ENCODE data around the gene AMMECR1. TPM values are rescaled to one million over a fixed set of nuclear protein-coding genes. Genes with fewer than 3 reads are reported as not detected.

AMMECR1 gene
- total RNA-seq, 2 experiments from 2014 or later: 3.7 to 4.1 TPM

- CTCF ChIA-PET: no interaction called here
- Mint-ChIP-seq H3K27me3 (ENCODE audit: low read depth) (no peaks in the 10 kb centered on the region), H3K4me3 (no peak overlapping the region), H3K36me3 (ENCODE audit: low read depth) (peaks cover 6% of the 10 kb centered on the region), H3K4me1 (ENCODE audit: low read depth) (peaks cover 27% of the 10 kb centered on the region), H3K27ac (no peak overlapping the region), H3K9me3 (no peaks in the 10 kb centered on the region)
- no peak for DNase-seq
- intact Hi-C loops (cut with micrococcal nuclease): no loop called here
Observed at GRCh38 chrX:110218591-110218990, 99.3 kb downstream of the AMMECR1 start.

GRCh38 chrX:110216027-110216426 is 101.9 kb downstream of the AMMECR1 start:
- CTCF ChIA-PET: no interaction called here
- no peak for DNase-seq
- Mint-ChIP-seq H3K9me3 (no peaks in the 10 kb centered on the region), H3K27me3 (ENCODE audit: low read depth) (no peaks in the 10 kb centered on the region), H3K4me1 (ENCODE audit: low read depth) (peaks cover 25% of the 10 kb centered on the region), H3K36me3 (ENCODE audit: low read depth) (peaks cover 6% of the 10 kb centered on the region), H3K4me3 (no peak overlapping the region), H3K27ac (no peak overlapping the region)
- intact Hi-C loops (cut with micrococcal nuclease): no loop called here

GRCh38 chrX:110215411-110215810 is 102.5 kb downstream of the AMMECR1 start:
- H3K4me1 Mint-ChIP-seq (ENCODE audit: low read depth): peaks cover 27% of the 10 kb centered on the region
- DNase-seq: no peak
- H3K9me3 Mint-ChIP-seq: no peaks in the 10 kb centered on the region
- intact Hi-C loops (cut with micrococcal nuclease): no loop called here
- H3K36me3 Mint-ChIP-seq (ENCODE audit: low read depth): peaks cover 6% of the 10 kb centered on the region
- no peak overlapping the region for H3K27ac Mint-ChIP-seq
- no peak overlapping the region for H3K4me3 Mint-ChIP-seq
- CTCF ChIA-PET: no interaction called here
- no peaks in the 10 kb centered on the region for H3K27me3 Mint-ChIP-seq (ENCODE audit: low read depth)

- Mint-ChIP-seq H3K27me3 (ENCODE audit: low read depth) (no peaks in the 10 kb centered on the region), H3K27ac (no peak overlapping the region), H3K4me1 (ENCODE audit: low read depth) (peaks cover 27% of the 10 kb centered on the region), H3K36me3 (ENCODE audit: low read depth) (peaks cover 6% of the 10 kb centered on the region), H3K4me3 (no peak overlapping the region), H3K9me3 (no peaks in the 10 kb centered on the region)
- DNase-seq: no peak
- CTCF ChIA-PET: no interaction called here
- intact Hi-C loops (cut with micrococcal nuclease): no loop called here
Observed at GRCh38 chrX:110214684-110215083, 103.2 kb downstream of the AMMECR1 start.

- no peaks in the 10 kb centered on the region for H3K9me3 Mint-ChIP-seq
Observed at GRCh38 chrX:110213183-110213582, 104.7 kb downstream of the AMMECR1 start.

GRCh38 chrX:110212299-110212698 is 105.6 kb downstream of the AMMECR1 start:
- H3K4me3 Mint-ChIP-seq: no peak overlapping the region
- no peak for DNase-seq
- peaks cover 14% of the 10 kb centered on the region for H3K4me1 Mint-ChIP-seq (ENCODE audit: low read depth)
- no peaks in the 10 kb centered on the region for H3K9me3 Mint-ChIP-seq
- intact Hi-C loops (cut with micrococcal nuclease): no loop called here
- H3K27me3 Mint-ChIP-seq (ENCODE audit: low read depth): no peaks in the 10 kb centered on the region
- no peak overlapping the region for H3K27ac Mint-ChIP-seq
- CTCF ChIA-PET: no interaction called here
- peaks cover 6% of the 10 kb centered on the region for H3K36me3 Mint-ChIP-seq (ENCODE audit: low read depth)

More at GRCh38 chrX:110213183-110213582, 104.7 kb downstream of the AMMECR1 start:
- Mint-ChIP-seq H3K27me3 (ENCODE audit: low read depth) (no peaks in the 10 kb centered on the region), H3K4me1 (ENCODE audit: low read depth) (peaks cover 21% of the 10 kb centered on the region), H3K36me3 (ENCODE audit: low read depth) (peaks cover 6% of the 10 kb centered on the region), H3K27ac (no peak overlapping the region), H3K4me3 (no peak overlapping the region)
- intact Hi-C loops (cut with micrococcal nuclease): no loop called here
- no peak for DNase-seq
- CTCF ChIA-PET: no interaction called here

- intact Hi-C loops (cut with micrococcal nuclease): no loop called here
- H3K36me3 Mint-ChIP-seq (ENCODE audit: low read depth): peaks cover 6% of the 10 kb centered on the region
- no peak for DNase-seq
- CTCF ChIA-PET: interaction anchor here (0.6 kb wide), 1 partner anchor 97 kb away, joined by 6 read pairs; no protein-coding TSS in a partner anchor
- H3K27ac Mint-ChIP-seq: no peak overlapping the region
- H3K4me3 Mint-ChIP-seq: no peak overlapping the region
- peaks cover 12% of the 10 kb centered on the region for H3K4me1 Mint-ChIP-seq (ENCODE audit: low read depth)
- H3K27me3 Mint-ChIP-seq (ENCODE audit: low read depth): no peaks in the 10 kb centered on the region
- H3K9me3 Mint-ChIP-seq: no peaks in the 10 kb centered on the region
Observed at GRCh38 chrX:110211340-110211739, 106.5 kb downstream of the AMMECR1 start.

- Mint-ChIP-seq H3K9me3 (no peaks in the 10 kb centered on the region), H3K27me3 (ENCODE audit: low read depth) (no peaks in the 10 kb centered on the region), H3K36me3 (ENCODE audit: low read depth) (peaks cover 4% of the 10 kb centered on the region), H3K4me3 (no peak overlapping the region), H3K27ac (no peak overlapping the region), H3K4me1 (ENCODE audit: low read depth) (peaks cover 10% of the 10 kb centered on the region)
- CTCF ChIA-PET: interaction anchor here (0.6 to 1.0 kb wide), 2 partner anchors 180 to 1110 kb away, joined by 3 read pairs; no protein-coding TSS in a partner anchor
- no peak for DNase-seq
- intact Hi-C loops (cut with micrococcal nuclease): no loop called here
Observed at GRCh38 chrX:110210417-110211139, 107.3 kb downstream of the AMMECR1 start.

- intact Hi-C loops (cut with micrococcal nuclease): no loop called here
- peaks cover 1% of the 10 kb centered on the region for H3K36me3 Mint-ChIP-seq (ENCODE audit: low read depth)
- no peak overlapping the region for H3K4me3 Mint-ChIP-seq
Observed at GRCh38 chrX:110208092-110208491, 109.8 kb downstream of the AMMECR1 start.

GRCh38 chrX:110204986-110205385 is 112.9 kb downstream of the AMMECR1 start:
- Mint-ChIP-seq H3K27me3 (ENCODE audit: low read depth) (no peaks in the 10 kb centered on the region), H3K4me1 (ENCODE audit: low read depth) (peaks cover 11% of the 10 kb centered on the region), H3K9me3 (no peaks in the 10 kb centered on the region), H3K36me3 (ENCODE audit: low read depth) (peaks cover 1% of the 10 kb centered on the region), H3K4me3 (no peak overlapping the region), H3K27ac (no peak overlapping the region)
- CTCF ChIA-PET: interaction anchor here (1.1 kb wide), 1 partner anchor 37 kb away, joined by 3 read pairs; no protein-coding TSS in a partner anchor
- no peak for DNase-seq
- intact Hi-C loops (cut with micrococcal nuclease): no loop called here

More at GRCh38 chrX:110208092-110208491, 109.8 kb downstream of the AMMECR1 start:
- Mint-ChIP-seq H3K27me3 (ENCODE audit: low read depth) (no peaks in the 10 kb centered on the region), H3K27ac (no peak overlapping the region), H3K4me1 (ENCODE audit: low read depth) (peaks cover 14% of the 10 kb centered on the region), H3K9me3 (no peaks in the 10 kb centered on the region)
- no peak for DNase-seq
- CTCF ChIA-PET: no interaction called here

- Mint-ChIP-seq H3K27ac (no peak overlapping the region), H3K9me3 (no peaks in the 10 kb centered on the region), H3K4me1 (ENCODE audit: low read depth) (peaks cover 11% of the 10 kb centered on the region), H3K27me3 (ENCODE audit: low read depth) (no peaks in the 10 kb centered on the region), H3K36me3 (ENCODE audit: low read depth) (peaks cover 1% of the 10 kb centered on the region), H3K4me3 (no peak overlapping the region)
- CTCF ChIA-PET: no interaction called here
- DNase-seq: no peak
- intact Hi-C loops (cut with micrococcal nuclease): no loop called here
Observed at GRCh38 chrX:110201799-110202198, 116.1 kb downstream of the AMMECR1 start.

- Mint-ChIP-seq H3K27me3 (ENCODE audit: low read depth) (no peaks in the 10 kb centered on the region), H3K4me1 (ENCODE audit: low read depth) (no peaks in the 10 kb centered on the region), H3K4me3 (no peak overlapping the region), H3K27ac (no peak overlapping the region), H3K9me3 (no peaks in the 10 kb centered on the region), H3K36me3 (ENCODE audit: low read depth) (peaks cover 3% of the 10 kb centered on the region)
- intact Hi-C loops (cut with micrococcal nuclease): no loop called here
- CTCF ChIA-PET: no interaction called here
- DNase-seq: no peak
Observed at GRCh38 chrX:110194977-110195376, 122.9 kb downstream of the AMMECR1 start.

- intact Hi-C loops (cut with micrococcal nuclease): no loop called here
- CTCF ChIA-PET: no interaction called here
- H3K9me3 Mint-ChIP-seq: no peaks in the 10 kb centered on the region
Observed at GRCh38 chrX:110192516-110192915, 125.4 kb downstream of the AMMECR1 start.

More at GRCh38 chrX:110192516-110192915, 125.4 kb downstream of the AMMECR1 start:
- H3K4me3 Mint-ChIP-seq: no peak overlapping the region
- peaks cover 13% of the 10 kb centered on the region for H3K4me1 Mint-ChIP-seq (ENCODE audit: low read depth)
- no peaks in the 10 kb centered on the region for H3K27me3 Mint-ChIP-seq (ENCODE audit: low read depth)
- DNase-seq: no peak
- peaks cover 3% of the 10 kb centered on the region for H3K36me3 Mint-ChIP-seq (ENCODE audit: low read depth)
- H3K27ac Mint-ChIP-seq: no peak overlapping the region

Measured in activated naive CD4-positive, alpha-beta T cell treated with anti-CD3 and anti-CD28 coated beads for 36 hours (primary cell).